Measurements from ENCODE around the gene TTC23.

The TTC23 gene

DNA sequence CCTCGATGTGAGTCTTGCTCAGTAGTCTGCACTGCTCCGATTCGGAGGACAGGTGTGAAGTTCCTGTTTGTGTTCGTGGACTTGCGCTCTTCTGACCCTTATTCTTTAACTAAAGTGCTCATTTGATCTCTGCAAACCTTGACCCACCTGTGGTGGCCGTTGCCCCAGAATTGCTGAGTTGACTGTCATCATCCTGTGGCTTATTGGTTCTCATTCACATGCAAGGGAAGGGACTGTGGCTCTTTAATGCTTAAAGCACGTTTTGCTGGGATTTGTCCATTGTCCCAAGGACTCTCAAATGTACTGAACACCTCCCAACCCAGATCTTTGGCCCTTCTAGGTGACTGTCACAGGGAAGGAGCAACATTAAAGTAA lies 131.1 kb downstream of the TTC23 start:
- TF ChIP-seq YY1 (IDR thresholded peaks at IDR 0.05; ENCODE audit: low read depth) (no peak), TAF1 (IDR thresholded peaks at IDR 0.05; ENCODE audit: low read depth) (no peak), FOXM1 (IDR thresholded peaks at IDR 0.05; ENCODE audit: borderline replicate concordance, low read depth) (no peak), TEAD4 (IDR thresholded peaks at IDR 0.05) (no peak), CREB1 (IDR thresholded peaks at IDR 0.05; ENCODE audit: low read depth) (no peak), RAD21 (IDR thresholded peaks at IDR 0.05; ENCODE audit: low read depth) (no peak), EGR1 (IDR thresholded peaks at IDR 0.05) (no peak), EP300 (IDR thresholded peaks at IDR 0.05; ENCODE audit: borderline replicate concordance) (no peak), CEBPB (IDR thresholded peaks at IDR 0.05) (no peak)
- TF ChIP-seq, protein P1, sequence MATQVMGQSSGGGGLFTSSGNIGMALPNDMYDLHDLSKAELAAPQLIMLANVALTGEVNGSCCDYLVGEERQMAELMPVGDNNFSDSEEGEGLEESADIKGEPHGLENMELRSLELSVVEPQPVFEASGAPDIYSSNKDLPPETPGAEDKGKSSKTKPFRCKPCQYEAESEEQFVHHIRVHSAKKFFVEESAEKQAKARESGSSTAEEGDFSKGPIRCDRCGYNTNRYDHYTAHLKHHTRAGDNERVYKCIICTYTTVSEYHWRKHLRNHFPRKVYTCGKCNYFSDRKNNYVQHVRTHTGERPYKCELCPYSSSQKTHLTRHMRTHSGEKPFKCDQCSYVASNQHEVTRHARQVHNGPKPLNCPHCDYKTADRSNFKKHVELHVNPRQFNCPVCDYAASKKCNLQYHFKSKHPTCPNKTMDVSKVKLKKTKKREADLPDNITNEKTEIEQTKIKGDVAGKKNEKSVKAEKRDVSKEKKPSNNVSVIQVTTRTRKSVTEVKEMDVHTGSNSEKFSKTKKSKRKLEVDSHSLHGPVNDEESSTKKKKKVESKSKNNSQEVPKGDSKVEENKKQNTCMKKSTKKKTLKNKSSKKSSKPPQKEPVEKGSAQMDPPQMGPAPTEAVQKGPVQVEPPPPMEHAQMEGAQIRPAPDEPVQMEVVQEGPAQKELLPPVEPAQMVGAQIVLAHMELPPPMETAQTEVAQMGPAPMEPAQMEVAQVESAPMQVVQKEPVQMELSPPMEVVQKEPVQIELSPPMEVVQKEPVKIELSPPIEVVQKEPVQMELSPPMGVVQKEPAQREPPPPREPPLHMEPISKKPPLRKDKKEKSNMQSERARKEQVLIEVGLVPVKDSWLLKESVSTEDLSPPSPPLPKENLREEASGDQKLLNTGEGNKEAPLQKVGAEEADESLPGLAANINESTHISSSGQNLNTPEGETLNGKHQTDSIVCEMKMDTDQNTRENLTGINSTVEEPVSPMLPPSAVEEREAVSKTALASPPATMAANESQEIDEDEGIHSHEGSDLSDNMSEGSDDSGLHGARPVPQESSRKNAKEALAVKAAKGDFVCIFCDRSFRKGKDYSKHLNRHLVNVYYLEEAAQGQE (IDR thresholded peaks at IDR 0.05; ENCODE audit: low read depth): no peak
- TF ChIP-seq, protein P2, sequence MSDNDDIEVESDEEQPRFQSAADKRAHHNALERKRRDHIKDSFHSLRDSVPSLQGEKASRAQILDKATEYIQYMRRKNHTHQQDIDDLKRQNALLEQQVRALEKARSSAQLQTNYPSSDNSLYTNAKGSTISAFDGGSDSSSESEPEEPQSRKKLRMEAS (IDR thresholded peaks at IDR 0.05): no peak

DNA sequence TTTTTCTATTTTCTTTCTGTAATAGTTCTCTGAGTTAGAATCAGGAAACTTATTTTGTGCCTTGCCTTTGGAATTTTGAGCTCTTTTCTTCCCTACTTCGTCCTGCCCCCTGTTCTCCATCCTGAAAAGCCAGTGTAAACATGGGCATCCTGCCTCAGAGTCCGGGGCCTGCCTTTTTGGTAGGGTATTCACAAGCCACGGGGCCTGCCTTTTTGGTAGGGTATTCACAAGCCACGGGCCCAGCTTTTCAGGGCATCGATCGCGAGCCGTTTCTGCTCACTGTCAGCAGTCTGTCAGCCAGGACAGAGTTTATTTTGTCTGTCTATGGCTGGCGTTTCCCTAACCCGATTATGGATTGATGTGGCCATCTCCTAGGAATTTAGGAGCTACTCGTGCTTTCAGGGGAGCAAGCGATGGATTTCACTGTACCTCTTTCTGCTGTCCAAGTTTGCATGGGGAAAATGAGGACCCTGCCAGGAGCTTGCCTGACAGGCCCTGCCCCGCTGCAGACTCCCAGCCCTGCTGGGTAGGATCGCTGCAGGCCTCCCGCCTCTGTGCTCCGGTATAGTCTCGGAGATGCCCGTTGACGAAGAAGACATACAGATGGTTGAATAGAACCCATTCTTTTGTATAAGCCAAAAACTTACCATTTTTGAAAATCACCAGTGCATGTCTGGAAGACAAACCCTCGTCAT lies 131.7 kb downstream of the TTC23 start:
- no peak for TF ChIP-seq FOXM1 (IDR thresholded peaks at IDR 0.05; ENCODE audit: borderline replicate concordance, low read depth)
- no peak for TF ChIP-seq EP300 (IDR thresholded peaks at IDR 0.05; ENCODE audit: borderline replicate concordance)
- TF ChIP-seq, protein P2 (IDR thresholded peaks at IDR 0.05): no peak
- TF ChIP-seq ZBTB7A (IDR thresholded peaks at IDR 0.05; ENCODE audit: low read depth): no peak
- no peak for TF ChIP-seq TCF12 (IDR thresholded peaks at IDR 0.05; ENCODE audit: low read depth)
- TF ChIP-seq NFIC (IDR thresholded peaks at IDR 0.05): no peak
- TF ChIP-seq TAF1 (IDR thresholded peaks at IDR 0.05; ENCODE audit: low read depth): no peak
- no peak for TF ChIP-seq YY1 (IDR thresholded peaks at IDR 0.05; ENCODE audit: low read depth)
- no peak for TF ChIP-seq TEAD4 (IDR thresholded peaks at IDR 0.05)
- TF ChIP-seq, protein P3, sequence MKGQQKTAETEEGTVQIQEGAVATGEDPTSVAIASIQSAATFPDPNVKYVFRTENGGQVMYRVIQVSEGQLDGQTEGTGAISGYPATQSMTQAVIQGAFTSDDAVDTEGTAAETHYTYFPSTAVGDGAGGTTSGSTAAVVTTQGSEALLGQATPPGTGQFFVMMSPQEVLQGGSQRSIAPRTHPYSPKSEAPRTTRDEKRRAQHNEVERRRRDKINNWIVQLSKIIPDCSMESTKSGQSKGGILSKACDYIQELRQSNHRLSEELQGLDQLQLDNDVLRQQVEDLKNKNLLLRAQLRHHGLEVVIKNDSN (IDR thresholded peaks at IDR 0.05): no peak
- no peak for TF ChIP-seq EGR1 (IDR thresholded peaks at IDR 0.05)
- TF ChIP-seq, protein P1 (IDR thresholded peaks at IDR 0.05; ENCODE audit: low read depth): no peak
- no peak for TF ChIP-seq CREB1 (IDR thresholded peaks at IDR 0.05; ENCODE audit: low read depth)
- TF ChIP-seq CEBPB (IDR thresholded peaks at IDR 0.05): no peak
- TF ChIP-seq RAD21 (IDR thresholded peaks at IDR 0.05; ENCODE audit: low read depth): no peak

DNA sequence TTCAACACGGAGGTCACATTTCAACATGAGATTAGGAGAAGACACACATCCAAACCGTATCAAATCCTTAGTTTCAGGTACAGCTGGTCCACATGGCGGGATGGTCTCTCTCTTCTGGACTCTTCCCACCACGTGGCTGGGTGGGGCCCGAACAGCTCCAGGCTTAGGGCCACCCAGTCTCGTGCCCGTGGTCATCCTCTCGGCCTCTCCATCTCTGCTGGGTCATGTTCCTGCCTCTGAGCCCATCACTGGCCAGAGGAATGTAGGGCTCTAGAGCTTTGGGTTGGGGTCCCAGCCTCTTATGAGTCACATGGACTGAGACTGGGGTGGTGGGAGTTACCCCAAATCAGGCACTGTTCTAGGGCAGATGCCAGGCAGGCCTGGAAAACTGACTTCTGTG lies 132.3 kb downstream of the TTC23 start:
- no peak for TF ChIP-seq NFIC (IDR thresholded peaks at IDR 0.05)
- no peak for TF ChIP-seq EP300 (IDR thresholded peaks at IDR 0.05; ENCODE audit: borderline replicate concordance)
- no peak for TF ChIP-seq YY1 (IDR thresholded peaks at IDR 0.05; ENCODE audit: low read depth)
- TF ChIP-seq CREB1 (IDR thresholded peaks at IDR 0.05; ENCODE audit: low read depth): no peak
- TF ChIP-seq CEBPB (IDR thresholded peaks at IDR 0.05): no peak
- no peak for TF ChIP-seq TEAD4 (IDR thresholded peaks at IDR 0.05)
- TF ChIP-seq, protein P2 (IDR thresholded peaks at IDR 0.05): no peak
- TF ChIP-seq TCF12 (IDR thresholded peaks at IDR 0.05; ENCODE audit: low read depth): no peak
- no peak for TF ChIP-seq RAD21 (IDR thresholded peaks at IDR 0.05; ENCODE audit: low read depth)
- no peak for TF ChIP-seq ZBTB7A (IDR thresholded peaks at IDR 0.05; ENCODE audit: low read depth)
- TF ChIP-seq, protein P1 (IDR thresholded peaks at IDR 0.05; ENCODE audit: low read depth): no peak
- TF ChIP-seq FOXM1 (IDR thresholded peaks at IDR 0.05; ENCODE audit: borderline replicate concordance, low read depth): no peak
- TF ChIP-seq, protein P3 (IDR thresholded peaks at IDR 0.05): no peak
- no peak for TF ChIP-seq EGR1 (IDR thresholded peaks at IDR 0.05)
- TF ChIP-seq TAF1 (IDR thresholded peaks at IDR 0.05; ENCODE audit: low read depth): no peak
